Activated T-cell treated with anti-CD3 and anti-CD28 coated beads, Interleukin-2, amount 50 U/mL, for 24 hours (primary cell): ENCODE results near the gene TSPAN2.

Experiments
- DNase-seq: peaks from one replicate; pipeline ENCODE4 v3.0.0-alpha.2; 2020
- H3K27ac Mint-ChIP-seq: 2 replicates; pipeline ENCODE4 v1.8.0; 2020; ENCODE audit warnings: mild to moderate bottlenecking, mixed read lengths
- H3K27me3 Mint-ChIP-seq: 2 replicates; pipeline ENCODE4 v1.8.0; 2020; ENCODE audit warnings: mixed read lengths
- H3K36me3 Mint-ChIP-seq: 2 replicates; pipeline ENCODE4 v1.8.0; 2020; ENCODE audit warnings: low read depth, mixed read lengths
- H3K4me1 Mint-ChIP-seq: 2 replicates; pipeline ENCODE4 v1.8.0; 2020; ENCODE audit warnings: low read depth, mixed read lengths
- H3K4me3 Mint-ChIP-seq: 2 replicates; pipeline ENCODE4 v1.8.0; 2020; ENCODE audit warnings: mild to moderate bottlenecking, moderate library complexity, mixed read lengths
- H3K9me3 Mint-ChIP-seq: 2 replicates; pipeline ENCODE4 v1.8.0; 2020; ENCODE audit warnings: mixed read lengths

The TSPAN2 gene

GRCh38 chr1:115089420-115090185, at the start of gene TSPAN2:
TSPAN2 (minus strand) TSS chr1:115089503; CDS start chr1:115089432, 71 bp downstream.
- Mint-ChIP-seq H3K36me3 (no peaks in the 10 kb centered on the region), H3K4me1 (peaks cover 46% of the 10 kb centered on the region), H3K27ac (peak within 1 kb of the TSS; percentile 40), H3K27me3 (peaks cover 2% of the 10 kb centered on the region), H3K9me3 (no peaks in the 10 kb centered on the region), H3K4me3 (peak within 1 kb of the TSS; percentile 78)
- peak; percentile 72 for DNase-seq

DNA sequence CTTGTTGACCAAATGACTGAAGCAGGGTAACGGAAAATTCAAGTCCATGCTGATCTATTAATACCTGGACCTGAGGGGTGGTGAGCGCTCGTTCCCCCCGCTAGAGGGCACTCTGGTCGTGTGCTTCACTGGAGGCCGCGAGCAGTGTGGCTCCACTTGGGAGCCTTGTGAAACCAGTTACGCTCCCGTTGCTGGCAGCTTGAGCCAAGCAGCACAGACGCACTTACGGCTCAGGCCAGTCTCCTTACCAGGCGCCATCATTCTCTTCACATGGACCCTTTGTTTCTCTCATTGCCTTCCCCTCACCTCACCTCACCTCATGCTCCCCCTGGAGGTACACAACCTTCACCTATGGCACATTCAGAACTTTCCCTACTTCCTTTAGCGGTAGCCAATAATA, 49.7 kb upstream of the TSPAN2 start:
- Mint-ChIP-seq H3K27me3 (peaks cover 41% of the 10 kb centered on the region), H3K27ac (peak overlapping the region; percentile 9), H3K36me3 (no peaks in the 10 kb centered on the region), H3K4me3 (peak overlapping the region; percentile 25), H3K9me3 (no peaks in the 10 kb centered on the region), H3K4me1 (peaks cover 4% of the 10 kb centered on the region)
- DNase-seq = peak; percentile 74

DNA sequence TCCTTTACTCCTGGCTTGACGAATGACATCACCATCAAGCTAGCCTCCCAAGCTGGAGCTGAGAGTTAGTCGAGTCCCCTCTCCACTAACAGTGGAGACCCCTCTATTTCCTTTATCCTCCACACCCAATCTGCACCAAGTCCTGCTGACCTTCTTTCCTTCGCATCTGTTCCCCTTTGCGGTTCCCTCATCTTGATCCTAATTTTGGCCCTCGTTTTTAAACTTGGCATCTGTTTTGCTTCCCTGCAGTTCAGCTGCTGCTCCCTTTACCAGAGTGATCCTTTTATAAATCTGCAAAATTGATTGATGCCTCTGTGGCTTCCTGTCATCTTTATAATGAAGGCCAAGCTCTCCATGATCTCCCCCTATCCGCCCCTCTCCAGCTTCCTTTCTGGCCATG, 49.0 kb upstream of the TSPAN2 start:
- Mint-ChIP-seq H3K27ac (no peak overlapping the region), H3K4me3 (no peak overlapping the region), H3K27me3 (peaks cover 38% of the 10 kb centered on the region), H3K4me1 (peaks cover 4% of the 10 kb centered on the region), H3K9me3 (no peaks in the 10 kb centered on the region), H3K36me3 (no peaks in the 10 kb centered on the region)
- no peak for DNase-seq

- Mint-ChIP-seq H3K27ac (no peak overlapping the region), H3K4me1 (peaks cover 4% of the 10 kb centered on the region), H3K4me3 (no peak overlapping the region), H3K9me3 (no peaks in the 10 kb centered on the region), H3K36me3 (no peaks in the 10 kb centered on the region), H3K27me3 (peaks cover 30% of the 10 kb centered on the region)
- no peak for DNase-seq
Measured at GRCh38 chr1:115137191-115137590, 47.9 kb upstream of the TSPAN2 start.

GRCh38 chr1:115136706-115137105, 47.4 kb upstream of the TSPAN2 start:
- H3K27ac Mint-ChIP-seq = no peak overlapping the region
- no peaks in the 10 kb centered on the region for H3K36me3 Mint-ChIP-seq
- H3K9me3 Mint-ChIP-seq = no peaks in the 10 kb centered on the region
- DNase-seq = no peak
- peaks cover 4% of the 10 kb centered on the region for H3K4me1 Mint-ChIP-seq
- H3K4me3 Mint-ChIP-seq = no peak overlapping the region
- H3K27me3 Mint-ChIP-seq = peaks cover 30% of the 10 kb centered on the region

- no peak overlapping the region for H3K27ac Mint-ChIP-seq
- H3K36me3 Mint-ChIP-seq = no peaks in the 10 kb centered on the region
- no peaks in the 10 kb centered on the region for H3K9me3 Mint-ChIP-seq
- DNase-seq = no peak
- no peak overlapping the region for H3K4me3 Mint-ChIP-seq
- peaks cover 4% of the 10 kb centered on the region for H3K4me1 Mint-ChIP-seq
- peaks cover 28% of the 10 kb centered on the region for H3K27me3 Mint-ChIP-seq
Measured at GRCh38 chr1:115136106-115136505, 46.8 kb upstream of the TSPAN2 start.

- H3K4me3 Mint-ChIP-seq = no peak overlapping the region
- H3K27me3 Mint-ChIP-seq = peaks cover 24% of the 10 kb centered on the region
Measured at GRCh38 chr1:115135681-115136080, 46.4 kb upstream of the TSPAN2 start.

DNA sequence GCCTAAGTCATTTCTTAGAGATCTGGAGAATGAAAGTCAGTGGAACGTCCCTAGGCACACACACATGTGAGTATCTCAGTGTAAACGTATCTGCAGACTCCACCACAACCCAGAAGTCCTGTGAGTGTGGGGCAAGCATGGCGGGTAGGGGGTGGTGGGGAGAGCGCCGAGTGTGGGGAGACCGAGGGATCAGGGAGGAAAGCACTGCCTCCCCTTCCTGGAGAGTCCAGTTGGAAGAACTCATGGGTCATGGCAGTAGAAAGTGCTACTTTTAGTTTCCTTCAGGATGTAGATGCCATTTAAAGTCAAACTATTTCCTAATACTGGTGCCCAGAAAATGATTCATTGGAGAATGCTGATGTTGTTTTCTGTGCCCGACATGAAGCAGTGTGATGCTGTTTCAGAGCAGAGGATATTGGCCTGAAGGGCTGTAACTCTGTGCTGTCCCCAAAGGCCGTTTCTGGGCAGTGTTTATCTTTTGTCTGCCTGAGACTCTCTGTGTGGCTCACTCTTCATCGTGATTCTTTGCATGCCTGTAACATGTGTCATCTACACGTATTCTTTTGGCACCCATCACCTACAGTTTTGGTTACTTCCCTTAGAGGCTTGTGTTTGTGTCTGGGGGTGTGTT, 45.7 kb upstream of the TSPAN2 start:
- Mint-ChIP-seq H3K36me3 (no peaks in the 10 kb centered on the region), H3K27ac (no peak overlapping the region)
- DNase-seq = no peak

More at GRCh38 chr1:115135681-115136080, 46.4 kb upstream of the TSPAN2 start:
- no peak for DNase-seq
- Mint-ChIP-seq H3K9me3 (no peaks in the 10 kb centered on the region), H3K36me3 (no peaks in the 10 kb centered on the region), H3K4me1 (peaks cover 4% of the 10 kb centered on the region), H3K27ac (no peak overlapping the region)

DNA sequence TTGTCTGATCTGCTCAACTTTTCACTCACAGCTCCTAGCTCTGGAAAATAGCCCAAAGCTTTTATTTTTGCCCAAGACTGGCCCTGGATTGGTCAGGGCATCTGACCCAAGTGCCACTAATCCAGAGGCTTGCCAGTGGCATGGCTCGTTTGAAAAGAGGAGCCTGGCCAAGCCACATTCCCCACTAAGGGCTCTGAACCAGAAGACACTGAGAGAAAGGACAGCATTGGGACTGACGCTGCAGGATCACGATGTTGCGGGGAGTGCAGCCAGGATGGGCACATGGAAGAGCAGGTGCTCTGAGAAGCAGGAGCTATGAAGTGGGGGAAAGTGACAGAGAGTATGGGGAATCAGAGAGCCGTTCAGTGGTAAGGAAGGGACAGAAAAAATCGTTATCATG, 44.9 kb upstream of the TSPAN2 start:
- no peak for DNase-seq
- H3K27ac Mint-ChIP-seq = no peak overlapping the region
- H3K9me3 Mint-ChIP-seq = no peaks in the 10 kb centered on the region
- no peak overlapping the region for H3K4me3 Mint-ChIP-seq
- H3K4me1 Mint-ChIP-seq = peaks cover 3% of the 10 kb centered on the region
- H3K27me3 Mint-ChIP-seq = peaks cover 14% of the 10 kb centered on the region
- no peaks in the 10 kb centered on the region for H3K36me3 Mint-ChIP-seq

More for the DNA sequence above, 45.7 kb upstream of the TSPAN2 start:
- Mint-ChIP-seq H3K4me1 (peaks cover 4% of the 10 kb centered on the region), H3K9me3 (no peaks in the 10 kb centered on the region), H3K27me3 (peaks cover 16% of the 10 kb centered on the region), H3K4me3 (no peak overlapping the region)

GRCh38 chr1:115133440-115133839, 44.1 kb upstream of the TSPAN2 start:
- Mint-ChIP-seq H3K4me3 (no peak overlapping the region), H3K9me3 (no peaks in the 10 kb centered on the region), H3K36me3 (no peaks in the 10 kb centered on the region), H3K27ac (no peak overlapping the region), H3K27me3 (peaks cover 6% of the 10 kb centered on the region), H3K4me1 (no peaks in the 10 kb centered on the region)
- no peak for DNase-seq

- Mint-ChIP-seq H3K27ac (no peak overlapping the region), H3K27me3 (no peaks in the 10 kb centered on the region), H3K4me1 (no peaks in the 10 kb centered on the region), H3K4me3 (no peak overlapping the region), H3K36me3 (no peaks in the 10 kb centered on the region), H3K9me3 (no peaks in the 10 kb centered on the region)
- no peak for DNase-seq
Measured at GRCh38 chr1:115130786-115131185, 41.5 kb upstream of the TSPAN2 start.

DNA sequence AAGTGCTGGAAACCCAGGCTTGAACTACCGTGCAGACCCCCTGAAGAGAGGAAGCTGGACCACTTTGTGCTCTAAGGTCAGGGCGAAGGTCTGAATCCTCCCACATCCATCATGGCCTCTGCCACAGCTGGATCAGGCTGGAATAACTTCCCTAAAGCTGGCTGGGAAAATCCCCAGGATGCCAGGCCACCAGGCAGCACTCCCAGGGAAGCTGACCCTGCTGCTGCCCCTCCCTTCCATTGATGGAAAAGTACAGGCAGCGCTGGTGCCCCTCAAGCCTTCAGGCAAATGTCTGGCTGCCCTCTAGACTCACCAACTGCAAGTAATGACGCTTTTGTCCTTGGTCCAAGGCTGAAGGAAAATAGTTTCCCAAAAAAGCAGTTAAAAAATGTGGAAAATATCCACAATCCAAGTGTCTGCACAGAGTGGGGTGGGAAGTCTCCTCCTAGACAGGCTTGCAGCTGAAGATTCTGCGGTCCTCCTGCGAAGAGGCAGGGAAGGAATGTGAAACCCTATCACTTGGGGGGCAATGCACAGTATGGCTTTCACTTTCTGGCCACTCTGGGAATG, 39.9 kb upstream of the TSPAN2 start:
- peaks cover 3% of the 10 kb centered on the region for H3K27me3 Mint-ChIP-seq
- H3K4me1 Mint-ChIP-seq = no peaks in the 10 kb centered on the region
- no peaks in the 10 kb centered on the region for H3K36me3 Mint-ChIP-seq
- peaks cover 4% of the 10 kb centered on the region for H3K9me3 Mint-ChIP-seq
- no peak overlapping the region for H3K27ac Mint-ChIP-seq
- no peak overlapping the region for H3K4me3 Mint-ChIP-seq
- no peak for DNase-seq

- no peak for DNase-seq
- Mint-ChIP-seq H3K9me3 (peaks cover 14% of the 10 kb centered on the region), H3K4me3 (no peak overlapping the region), H3K4me1 (no peaks in the 10 kb centered on the region), H3K27me3 (peaks cover 8% of the 10 kb centered on the region), H3K36me3 (no peaks in the 10 kb centered on the region), H3K27ac (no peak overlapping the region)
Measured at GRCh38 chr1:115127539-115127938, 38.2 kb upstream of the TSPAN2 start.

GRCh38 chr1:115126516-115126915, 37.2 kb upstream of the TSPAN2 start:
- Mint-ChIP-seq H3K27me3 (peaks cover 17% of the 10 kb centered on the region), H3K4me1 (no peaks in the 10 kb centered on the region), H3K9me3 (peaks cover 21% of the 10 kb centered on the region), H3K27ac (no peak overlapping the region), H3K4me3 (no peak overlapping the region), H3K36me3 (no peaks in the 10 kb centered on the region)
- DNase-seq = no peak

DNA sequence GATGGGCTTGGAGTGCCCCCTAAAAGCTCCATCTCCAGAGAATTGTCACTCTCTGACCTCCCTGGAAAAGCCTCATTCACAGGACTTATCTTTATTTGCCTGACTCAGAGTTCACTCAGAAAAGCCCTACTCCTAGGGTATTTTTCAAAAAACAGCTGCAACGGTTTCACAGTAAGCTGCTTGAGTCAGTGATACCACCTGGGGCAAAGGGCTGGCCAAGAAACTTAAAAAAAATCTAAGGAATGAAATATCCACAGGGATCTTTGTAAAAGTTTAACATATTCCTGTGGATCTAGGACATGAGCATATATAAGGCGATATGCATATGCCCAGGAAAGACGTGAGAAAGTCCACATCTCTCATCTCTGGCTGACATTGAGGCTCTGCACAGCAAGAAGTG, 33.8 kb upstream of the TSPAN2 start:
- no peaks in the 10 kb centered on the region for H3K4me1 Mint-ChIP-seq
- no peak overlapping the region for H3K27ac Mint-ChIP-seq
- no peak overlapping the region for H3K4me3 Mint-ChIP-seq
- no peak for DNase-seq
- no peaks in the 10 kb centered on the region for H3K36me3 Mint-ChIP-seq
- H3K9me3 Mint-ChIP-seq = peaks cover 30% of the 10 kb centered on the region
- H3K27me3 Mint-ChIP-seq = peaks cover 42% of the 10 kb centered on the region
